T1000 (cell line): Measurements from ENCODE around the gene TPPP2.

Experiments
- DNase-seq: peaks from one replicate; lab custom pipeline; 2025; ENCODE audit warnings: mixed read lengths; lab: John Stamatoyannopoulos, UW

The TPPP2 gene

GRCh38 chr14:21017528-21018245, 12.3 kb upstream of the TPPP2 start:
- DNase-seq, result no peak

DNA sequence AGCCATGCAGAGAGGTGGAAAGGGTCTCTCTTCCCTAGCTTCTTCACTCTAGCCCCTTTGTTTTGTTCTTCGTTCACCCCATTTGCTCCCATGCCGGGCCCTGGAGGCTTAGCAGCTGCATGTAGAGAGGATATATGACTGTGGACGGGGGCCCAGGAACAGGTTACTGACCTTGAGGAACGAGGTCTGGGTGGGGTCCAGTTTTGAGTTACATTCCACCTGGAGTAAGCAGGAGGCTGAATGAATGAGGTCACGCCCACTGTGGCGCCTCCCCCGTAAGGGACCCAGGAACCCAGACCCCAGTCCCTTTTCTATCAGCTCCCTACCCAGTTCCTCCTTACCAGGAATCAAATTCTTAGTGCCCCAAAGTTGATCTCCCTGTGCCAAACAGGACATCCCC, 11.7 kb upstream of the TPPP2 start:
- DNase-seq, result no peak

- DNase-seq, result no peak
Observed at GRCh38 chr14:21018781-21019180, 11.2 kb upstream of the TPPP2 start.

- no peak for DNase-seq
Observed at GRCh38 chr14:21019366-21019765, 10.7 kb upstream of the TPPP2 start.

DNA sequence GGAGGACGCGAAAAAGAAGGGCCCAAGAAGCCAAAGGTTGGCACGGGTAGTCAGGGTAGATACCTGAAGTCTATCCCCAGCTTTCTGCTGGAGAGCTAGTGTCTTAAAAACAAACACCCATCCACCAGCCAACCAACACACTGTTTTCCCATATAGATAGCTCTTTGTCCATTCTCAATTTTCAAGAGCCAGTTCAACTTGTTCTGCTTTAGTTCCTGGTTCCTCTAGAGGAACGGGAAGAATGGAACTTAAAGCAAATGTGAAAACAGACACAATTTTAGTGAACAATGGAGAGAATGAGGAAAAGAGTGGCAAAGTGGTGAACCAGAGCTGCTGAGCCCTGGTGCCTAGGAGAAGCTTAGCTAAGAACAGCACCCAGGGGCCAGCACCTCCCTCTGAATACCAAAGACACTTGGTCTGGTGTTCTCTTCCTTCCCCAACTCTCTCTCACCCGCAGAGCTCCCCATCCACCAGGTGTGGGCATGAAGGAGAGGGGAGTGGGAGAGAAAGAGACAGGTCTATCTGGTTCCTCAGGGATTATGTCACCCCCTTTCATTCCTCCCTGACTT, 9.0 kb upstream of the TPPP2 start:
- no peak for DNase-seq

- DNase-seq, result no peak
Observed at GRCh38 chr14:21022686-21023085, 7.3 kb upstream of the TPPP2 start.

- no peak for DNase-seq
Observed at GRCh38 chr14:21023174-21023573, 6.8 kb upstream of the TPPP2 start.

- no peak for DNase-seq
Observed at GRCh38 chr14:21023817-21024584, 6.0 kb upstream of the TPPP2 start.

DNA sequence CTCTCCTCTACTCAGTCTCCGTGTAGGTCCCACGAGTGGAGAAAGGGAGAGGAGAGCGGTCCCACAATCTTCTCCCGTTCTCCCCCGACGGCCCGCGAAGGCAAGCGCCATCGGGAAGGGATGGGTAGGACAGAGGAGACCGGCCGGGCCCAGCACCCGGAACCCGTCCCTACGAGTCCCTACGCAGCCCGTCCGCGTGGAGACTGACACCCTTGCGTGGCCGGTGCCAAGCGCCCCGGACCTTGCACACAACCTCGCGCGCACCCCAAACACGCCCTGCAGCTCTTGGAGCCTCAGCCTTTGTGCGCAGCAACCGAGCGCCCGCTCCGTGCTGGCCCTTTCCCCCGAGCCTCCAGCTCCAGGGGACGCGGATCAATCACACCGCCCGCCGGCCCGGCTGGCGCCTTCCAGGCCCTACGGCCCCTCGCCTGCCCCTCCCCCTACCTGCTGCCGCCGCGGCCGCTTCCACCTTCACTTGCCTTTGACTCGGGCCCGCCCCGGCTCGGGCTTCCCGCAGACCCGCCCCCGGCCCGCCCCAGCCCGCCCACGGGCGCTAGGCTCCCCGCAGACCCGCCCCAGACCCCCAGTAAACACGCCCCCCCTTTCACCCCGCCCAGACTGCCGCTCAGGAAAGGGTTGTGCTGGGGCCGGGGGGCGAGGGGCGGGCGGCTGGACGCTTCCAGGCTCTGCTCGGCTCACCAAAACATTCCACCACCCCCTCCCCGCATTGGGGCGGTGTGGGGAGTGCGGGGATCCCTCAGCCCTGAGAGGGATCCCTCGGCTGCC, 5.2 kb upstream of the TPPP2 start, which contains the start of gene NDRG2:
TSS of gene NDRG2 (minus strand) at position 477 of the 786 bp plus-strand sequence. CDS start 1,746 bp downstream, outside the sequence.
- DNase-seq, result no peak

DNA sequence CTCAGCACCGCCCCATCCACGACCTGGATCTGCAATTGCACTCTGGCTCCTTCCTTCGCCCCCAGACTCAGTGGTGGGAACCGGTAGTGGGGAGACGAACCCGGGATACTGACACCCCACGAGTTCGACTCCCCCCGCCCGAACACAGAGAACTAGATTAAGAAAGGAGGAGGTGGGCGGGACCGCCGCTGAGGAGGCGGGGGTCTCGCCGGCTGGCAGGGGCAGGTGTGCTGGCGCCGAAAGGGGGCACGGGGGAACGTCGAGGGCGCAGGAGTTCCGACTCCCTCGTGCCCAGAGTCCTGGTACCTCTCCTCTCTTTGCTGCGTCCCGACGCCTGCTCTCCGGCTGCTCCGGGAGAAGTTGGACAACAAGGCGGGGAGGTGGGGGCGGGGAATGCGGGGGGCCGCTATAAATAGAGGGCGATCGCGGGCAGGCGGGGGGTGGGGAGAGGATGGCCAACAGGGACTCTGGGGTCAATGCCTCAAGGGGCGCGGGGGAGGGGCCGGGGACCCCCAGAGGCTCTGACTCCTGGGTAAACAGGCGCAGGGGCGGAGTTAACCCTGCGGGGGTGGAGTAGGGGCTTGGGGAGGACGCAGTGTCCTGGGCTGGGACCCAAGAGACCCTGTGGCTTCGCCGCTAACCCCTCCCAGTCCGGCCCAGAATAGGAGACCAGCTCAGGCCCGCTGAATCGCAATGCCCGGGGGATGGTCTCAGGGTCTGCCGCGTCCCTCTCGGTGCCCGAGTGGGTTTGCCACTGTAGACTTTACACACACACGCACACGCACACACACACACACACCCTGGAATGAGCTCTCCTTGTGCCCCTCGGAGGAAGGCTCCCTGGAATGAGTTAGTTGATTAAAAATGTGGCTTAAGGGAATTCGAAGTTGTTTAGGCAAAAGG, 4.4 kb upstream of the TPPP2 start:
- DNase-seq, result no peak

GRCh38 chr14:21026274-21026987, 3.6 kb upstream of the TPPP2 start:
- no peak for DNase-seq

DNA sequence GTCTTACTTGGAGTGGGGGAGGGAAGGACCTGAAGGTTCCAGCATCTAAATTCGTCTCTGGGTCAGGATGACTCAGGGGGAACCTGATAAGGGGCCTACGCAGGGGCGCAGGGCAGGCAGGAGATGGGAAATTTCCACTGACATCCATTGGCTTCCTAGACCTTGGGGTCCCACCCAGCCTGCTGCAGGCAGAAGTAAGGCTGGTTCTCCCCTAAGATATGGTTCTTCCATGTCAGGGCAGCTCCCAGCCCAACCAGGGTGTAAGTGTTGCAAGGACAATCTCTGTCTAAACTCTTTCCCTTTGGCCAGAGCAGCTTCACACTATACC, 3.1 kb upstream of the TPPP2 start:
- no peak for DNase-seq

GRCh38 chr14:21030531-21030930, 514 bp downstream of the TPPP2 start:
- DNase-seq, result no peak

GRCh38 chr14:21032326-21033132, 2.5 kb downstream of the TPPP2 start:
- no peak for DNase-seq

GRCh38 chr14:21033133-21033698, 3.2 kb downstream of the TPPP2 start:
- DNase-seq, result no peak

GRCh38 chr14:21034707-21035106, 4.7 kb downstream of the TPPP2 start, which contains the start of gene RNASE13:
Gene RNASE13, minus strand, starts transcription at chr14:21034807. Its CDS starts 519 bp downstream, at chr14:21034288.
- no peak for DNase-seq

DNA sequence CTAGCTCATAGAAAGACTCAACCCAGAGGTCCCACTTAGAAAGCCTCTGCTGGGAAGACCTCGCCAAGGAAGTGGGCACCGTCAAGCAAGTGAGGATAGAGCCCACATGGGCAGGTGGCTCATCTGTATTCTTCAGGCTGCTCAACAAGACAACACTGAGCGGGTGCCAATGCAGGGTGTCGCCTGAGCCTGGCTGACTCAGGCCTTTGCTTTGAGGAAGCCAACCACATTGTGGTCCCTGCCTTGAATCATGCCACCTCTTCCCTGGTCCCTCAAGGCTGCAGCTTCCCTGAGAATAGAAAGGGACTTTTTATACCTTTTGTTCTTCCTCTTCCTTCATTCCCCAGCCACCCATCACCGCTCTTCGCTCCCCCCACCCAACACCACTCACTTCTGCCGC, 6.7 kb downstream of the TPPP2 start:
- no peak for DNase-seq

DNA sequence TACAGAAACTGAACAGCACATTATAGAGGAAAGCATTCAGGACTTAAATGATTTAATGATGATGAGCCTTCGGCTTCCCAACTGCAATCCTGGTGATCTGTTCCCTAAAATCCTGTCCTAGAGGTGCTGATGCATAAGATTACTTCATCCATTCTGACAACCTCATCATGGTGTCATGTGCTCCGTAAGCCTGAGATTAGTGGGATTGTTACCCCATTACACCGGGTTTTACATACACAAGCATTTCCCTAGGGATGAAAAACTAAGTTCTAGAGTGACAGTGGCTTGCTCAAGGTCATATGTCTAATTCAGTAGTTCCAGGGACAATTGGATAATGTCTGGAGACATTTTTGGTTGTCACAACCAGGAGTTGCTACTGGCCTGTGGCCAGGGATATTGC, 7.1 kb downstream of the TPPP2 start:
- DNase-seq, result no peak
